ENCODE data around the gene TEX47.
A peak's percentile ranks its signal among the peaks of the same experiment; 100 is the strongest.

Gene TEX47

DNA sequence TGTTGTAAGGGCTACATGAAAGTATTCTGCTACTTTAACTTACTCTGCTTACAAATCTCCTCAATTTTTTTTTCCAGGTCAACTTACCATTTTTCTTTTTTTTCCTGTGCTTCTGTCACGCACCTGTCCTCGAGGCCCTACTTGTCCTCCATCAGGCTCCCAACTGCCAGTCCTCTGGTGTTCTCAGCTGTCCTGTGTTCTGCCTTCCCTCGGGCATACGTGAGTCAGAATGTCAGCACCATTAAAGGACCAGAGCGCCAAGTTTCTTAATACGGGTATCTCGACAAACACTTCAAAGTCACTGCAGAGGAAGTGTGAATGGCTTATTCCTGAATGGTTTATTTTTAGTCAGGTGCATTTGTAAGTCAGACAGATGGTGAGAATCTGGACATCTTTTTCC is at the start of gene TEX47:
TEX47 (minus strand) TSS at position 185 of the 400 bp plus-strand sequence. CDS start 795 bp downstream, outside the sequence.
- TF ChIP-seq, protein P1, sequence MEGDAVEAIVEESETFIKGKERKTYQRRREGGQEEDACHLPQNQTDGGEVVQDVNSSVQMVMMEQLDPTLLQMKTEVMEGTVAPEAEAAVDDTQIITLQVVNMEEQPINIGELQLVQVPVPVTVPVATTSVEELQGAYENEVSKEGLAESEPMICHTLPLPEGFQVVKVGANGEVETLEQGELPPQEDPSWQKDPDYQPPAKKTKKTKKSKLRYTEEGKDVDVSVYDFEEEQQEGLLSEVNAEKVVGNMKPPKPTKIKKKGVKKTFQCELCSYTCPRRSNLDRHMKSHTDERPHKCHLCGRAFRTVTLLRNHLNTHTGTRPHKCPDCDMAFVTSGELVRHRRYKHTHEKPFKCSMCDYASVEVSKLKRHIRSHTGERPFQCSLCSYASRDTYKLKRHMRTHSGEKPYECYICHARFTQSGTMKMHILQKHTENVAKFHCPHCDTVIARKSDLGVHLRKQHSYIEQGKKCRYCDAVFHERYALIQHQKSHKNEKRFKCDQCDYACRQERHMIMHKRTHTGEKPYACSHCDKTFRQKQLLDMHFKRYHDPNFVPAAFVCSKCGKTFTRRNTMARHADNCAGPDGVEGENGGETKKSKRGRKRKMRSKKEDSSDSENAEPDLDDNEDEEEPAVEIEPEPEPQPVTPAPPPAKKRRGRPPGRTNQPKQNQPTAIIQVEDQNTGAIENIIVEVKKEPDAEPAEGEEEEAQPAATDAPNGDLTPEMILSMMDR (conservative IDR thresholded peaks at IDR 0.05): no peak
- no peak for TF ChIP-seq ZFX (IDR thresholded peaks at IDR 0.05)
- H3K27ac ChIP-seq: no peak within 1 kb of the TSS

DNA sequence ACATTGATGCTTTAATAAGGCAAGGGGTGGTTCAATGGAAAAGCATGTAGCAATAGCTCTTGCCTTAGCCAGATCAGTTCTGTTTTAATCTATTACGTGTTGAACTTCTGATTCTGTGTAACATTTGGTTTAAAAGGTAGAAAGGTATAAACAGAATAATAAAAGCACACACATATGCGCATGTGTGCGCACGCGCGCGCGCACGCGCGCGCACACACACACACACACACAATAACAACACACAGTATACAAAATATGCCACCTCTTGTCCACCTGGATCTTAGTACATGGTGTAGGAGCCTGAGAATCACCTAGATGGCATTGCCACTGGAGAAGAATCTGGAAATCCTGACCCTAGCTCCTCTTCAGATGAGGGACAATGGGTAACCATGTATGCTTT is 49.6 kb upstream of the TEX47 start:
- H3K27ac ChIP-seq: no peak overlapping the region
- TF ChIP-seq ZFX (IDR thresholded peaks at IDR 0.05): no peak

DNA sequence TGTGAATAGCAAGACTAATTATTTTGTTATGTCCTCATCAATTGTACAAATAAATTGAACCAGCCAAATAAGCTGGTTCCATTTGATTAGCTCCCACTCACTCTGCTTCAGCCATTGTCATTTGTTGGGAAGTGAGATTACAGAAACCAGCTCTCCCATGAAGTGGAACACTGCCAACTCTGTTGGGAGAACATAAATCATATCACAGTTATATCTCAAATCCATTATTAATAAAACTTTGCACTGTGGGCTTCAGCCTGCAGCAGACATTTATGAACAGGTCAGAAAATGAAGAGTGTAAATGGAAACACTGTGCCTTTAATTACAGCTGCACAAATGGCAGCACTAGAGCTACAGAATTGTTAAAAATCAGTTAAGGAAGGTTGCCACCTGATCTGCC is 46.7 kb upstream of the TEX47 start:
- no peak for TF ChIP-seq ZFX (IDR thresholded peaks at IDR 0.05)
- TF ChIP-seq, protein P1 (conservative IDR thresholded peaks at IDR 0.05): no peak
- H3K27ac ChIP-seq: no peak overlapping the region

DNA sequence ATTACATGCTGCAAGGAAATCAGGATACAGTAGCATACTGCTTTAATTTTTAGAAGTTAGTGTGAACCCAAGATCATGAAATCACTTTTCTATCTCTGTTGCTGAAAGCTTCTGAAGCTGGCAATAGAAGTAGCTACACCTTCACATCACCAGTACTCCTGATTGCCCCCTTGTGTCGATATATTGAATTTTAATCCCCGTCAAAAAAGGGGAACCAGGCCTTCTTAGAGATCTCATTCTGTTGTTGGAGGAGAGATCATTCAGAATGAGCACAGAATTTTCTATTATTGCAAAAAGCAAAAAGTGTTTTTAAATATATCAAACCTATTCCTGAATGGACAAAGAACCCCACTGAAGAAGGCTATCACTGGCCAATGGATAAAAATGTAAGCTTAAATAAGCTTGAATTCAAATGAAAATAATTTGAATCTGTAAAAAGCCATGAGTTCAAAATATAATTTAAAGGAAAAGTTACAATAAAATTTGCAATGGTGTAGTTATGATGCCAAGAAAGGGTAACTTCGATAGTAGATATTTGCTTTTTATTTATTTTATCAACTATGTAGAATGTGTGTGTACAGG is 39.7 kb upstream of the TEX47 start:
- TF ChIP-seq, protein P1 (conservative IDR thresholded peaks at IDR 0.05): peak; percentile 84
- TF ChIP-seq ZFX (IDR thresholded peaks at IDR 0.05): no peak

DNA sequence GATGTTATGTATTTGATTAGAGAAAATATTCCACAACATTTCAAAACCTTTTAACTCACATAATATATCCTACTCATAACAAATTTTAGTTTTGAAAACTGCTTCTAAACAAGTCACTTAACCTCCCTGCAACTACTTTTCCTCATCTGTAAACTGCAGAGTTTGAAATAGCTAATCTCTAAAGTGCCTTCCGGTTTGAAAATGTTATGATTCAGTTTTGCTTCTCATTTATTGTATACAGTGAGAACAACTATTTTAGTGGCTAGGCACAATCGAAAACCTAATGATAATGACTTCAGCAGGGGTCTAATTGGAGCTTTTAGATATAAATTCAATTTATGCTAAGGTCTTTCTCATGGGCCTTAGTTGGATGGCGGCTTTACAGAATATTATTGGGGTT is 30.7 kb upstream of the TEX47 start:
- H3K27ac ChIP-seq: no peak overlapping the region
- TF ChIP-seq, protein P1 (conservative IDR thresholded peaks at IDR 0.05): no peak

More for the DNA sequence above, 39.7 kb upstream of the TEX47 start:
- no peak overlapping the region for H3K27ac ChIP-seq

DNA sequence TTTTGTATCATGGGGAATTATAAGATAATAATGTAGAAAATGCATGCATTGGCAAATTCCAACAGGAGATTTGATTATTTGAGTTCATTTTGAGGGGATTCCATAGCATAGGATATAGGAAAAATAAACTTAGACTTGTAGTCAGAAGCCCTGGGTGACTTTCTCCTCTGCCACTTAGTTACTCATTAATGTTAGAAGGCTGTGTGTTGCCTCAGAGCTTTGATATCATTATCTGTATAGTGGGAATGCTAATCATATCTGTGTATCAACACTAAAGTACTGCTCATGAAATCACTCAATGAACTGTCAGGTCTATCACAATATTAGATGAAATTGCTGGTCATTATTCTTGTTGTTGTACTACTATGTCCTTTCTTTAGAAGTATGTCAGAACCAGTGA is 23.0 kb upstream of the TEX47 start:
- no peak overlapping the region for H3K27ac ChIP-seq
- no peak for TF ChIP-seq ZFX (IDR thresholded peaks at IDR 0.05)
- TF ChIP-seq, protein P1 (conservative IDR thresholded peaks at IDR 0.05): no peak

DNA sequence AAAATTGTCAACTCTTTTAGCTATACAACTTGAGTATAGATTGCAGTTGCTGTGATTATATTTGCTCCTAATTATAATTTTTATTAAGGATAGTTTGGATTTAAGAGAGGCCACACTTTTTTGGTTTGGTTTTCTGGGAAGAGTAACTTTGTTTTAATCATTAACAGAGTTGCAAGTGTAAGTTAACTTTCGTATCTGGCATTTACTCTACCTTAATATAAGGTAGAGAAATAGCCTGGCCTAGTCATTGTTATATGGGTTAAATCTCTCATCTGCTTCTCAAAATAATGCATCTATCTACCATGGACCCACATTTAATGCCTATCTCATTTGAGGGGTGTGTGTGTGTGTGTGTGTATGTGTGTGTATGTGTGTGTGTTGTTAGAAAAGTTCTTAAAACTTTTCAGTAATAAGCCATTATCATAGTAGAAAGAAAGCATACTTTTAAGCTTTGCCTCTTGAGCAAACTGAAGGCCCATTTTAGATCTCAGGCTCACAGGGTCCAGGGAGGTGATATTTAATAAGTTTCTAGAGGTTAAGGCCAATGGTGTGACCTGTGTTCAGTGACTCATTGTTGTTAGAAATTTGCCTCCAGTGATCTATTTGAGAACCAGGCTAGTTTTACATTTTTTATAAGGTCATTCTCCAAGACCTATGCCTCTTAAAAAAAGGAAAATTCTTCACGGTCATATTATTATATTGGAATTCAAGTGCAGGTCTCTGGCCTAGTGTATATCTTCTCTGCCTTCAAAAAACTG is 10.9 kb upstream of the TEX47 start:
- no peak overlapping the region for H3K27ac ChIP-seq
- TF ChIP-seq, protein P1 (conservative IDR thresholded peaks at IDR 0.05): no peak
- no peak for TF ChIP-seq ZFX (IDR thresholded peaks at IDR 0.05)
